Osteoblast (primary cell): ENCODE data around the gene OR5P2. TPM values are rescaled to one million over a fixed set of nuclear protein-coding genes. Genes with fewer than 3 reads are reported as not detected.

Source experiments
- DNase-seq: peaks from one replicate; pipeline ENCODE4 v3.0.0; 2011; ENCODE audit warnings: low spot score, mixed read lengths; ENCODE audit not compliant: insufficient read length; ENCODE audit errors: missing footprints
- H2AFZ ChIP-seq: 2 replicates; pipeline ENCODE4 v1.6.0; 2011; ENCODE audit warnings: mild to moderate bottlenecking, low read length
- H3K27ac ChIP-seq: 2 replicates; pipeline ENCODE4 v1.5.1; 2011; ENCODE audit warnings: mild to moderate bottlenecking, low read depth, low read length, moderate library complexity
- H3K27me3 ChIP-seq: 2 replicates; pipeline ENCODE4 v1.6.0; 2012; ENCODE audit warnings: mild to moderate bottlenecking, control low read depth, inconsistent platforms, low read length, moderate library complexity; ENCODE audit not compliant: insufficient read depth
- H3K36me3 ChIP-seq: 2 replicates; pipeline ENCODE4 v1.5.1; 2011; ENCODE audit warnings: mild to moderate bottlenecking, low read length, control low read depth, moderate library complexity; ENCODE audit not compliant: insufficient read depth
- H3K4me1 ChIP-seq: 2 replicates; pipeline ENCODE4 v1.5.1; 2011; ENCODE audit warnings: mild to moderate bottlenecking, low read length, control low read depth, moderate library complexity; ENCODE audit not compliant: insufficient read depth
- H3K4me2 ChIP-seq: 2 replicates; pipeline ENCODE4 v1.6.0; 2011; ENCODE audit warnings: mild to moderate bottlenecking, low read length; ENCODE audit not compliant: insufficient read depth
- H3K4me3 ChIP-seq: fragments of 200-600 bp; sonication (generic); 3 replicates; pipeline ENCODE4 v1.5.1; 2012; ENCODE audit warnings: mild to moderate bottlenecking, low read length, inconsistent platforms; ENCODE audit not compliant: insufficient read depth
- H3K79me2 ChIP-seq: 2 replicates; pipeline ENCODE4 v1.6.0; 2012; ENCODE audit warnings: mild to moderate bottlenecking, low read length, control low read depth, inconsistent platforms; ENCODE audit not compliant: insufficient read depth
- H3K9me3 ChIP-seq: 2 replicates; pipeline ENCODE4 v1.5.1; 2011; ENCODE audit warnings: low read depth, low read length, control low read depth
- H4K20me1 ChIP-seq: 2 replicates; pipeline ENCODE4 v1.6.0; 2012; ENCODE audit warnings: mild to moderate bottlenecking, low read length, control low read depth; ENCODE audit not compliant: insufficient read depth
- total RNA-seq: library from RNA; depleted of rRNA; stranded (reverse); fragments of >200 nt; gene quantifications from 2 replicates; pipeline ENCODE4 v1.2.3, GENCODE V29; 2012
- TF ChIP-seq, protein P1 (sequence below): IDR thresholded peaks from 2 replicates; pipeline ENCODE4 v1.5.1; 2011; ENCODE audit warnings: mild to moderate bottlenecking, low read depth, low read length, moderate library complexity; ENCODE audit errors: extremely low read depth

Gene OR5P2
- total RNA-seq, 1 donor: not detected

DNA sequence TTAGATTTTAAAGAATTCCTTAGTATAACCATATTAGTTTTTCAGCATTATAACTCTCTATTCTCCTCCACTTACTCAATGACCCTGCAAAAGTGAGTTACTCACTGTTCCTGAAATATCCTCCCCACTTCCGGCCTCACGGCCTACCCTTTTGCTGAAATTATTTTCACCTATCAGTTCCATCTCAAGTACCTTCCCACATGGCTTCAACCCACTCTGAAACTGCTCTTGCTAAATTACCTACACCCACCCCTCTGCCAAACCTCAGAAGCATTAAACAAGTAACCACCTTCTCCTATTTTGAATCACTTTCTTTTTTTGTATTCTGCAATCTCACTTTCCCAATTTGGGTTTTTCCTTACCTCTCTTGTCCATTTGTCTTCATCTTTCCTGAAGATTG, 37.7 kb downstream of the OR5P2 start:
- no peak overlapping the region for H3K27ac ChIP-seq
- H3K4me3 ChIP-seq: no peak overlapping the region
- TF ChIP-seq, protein P1, sequence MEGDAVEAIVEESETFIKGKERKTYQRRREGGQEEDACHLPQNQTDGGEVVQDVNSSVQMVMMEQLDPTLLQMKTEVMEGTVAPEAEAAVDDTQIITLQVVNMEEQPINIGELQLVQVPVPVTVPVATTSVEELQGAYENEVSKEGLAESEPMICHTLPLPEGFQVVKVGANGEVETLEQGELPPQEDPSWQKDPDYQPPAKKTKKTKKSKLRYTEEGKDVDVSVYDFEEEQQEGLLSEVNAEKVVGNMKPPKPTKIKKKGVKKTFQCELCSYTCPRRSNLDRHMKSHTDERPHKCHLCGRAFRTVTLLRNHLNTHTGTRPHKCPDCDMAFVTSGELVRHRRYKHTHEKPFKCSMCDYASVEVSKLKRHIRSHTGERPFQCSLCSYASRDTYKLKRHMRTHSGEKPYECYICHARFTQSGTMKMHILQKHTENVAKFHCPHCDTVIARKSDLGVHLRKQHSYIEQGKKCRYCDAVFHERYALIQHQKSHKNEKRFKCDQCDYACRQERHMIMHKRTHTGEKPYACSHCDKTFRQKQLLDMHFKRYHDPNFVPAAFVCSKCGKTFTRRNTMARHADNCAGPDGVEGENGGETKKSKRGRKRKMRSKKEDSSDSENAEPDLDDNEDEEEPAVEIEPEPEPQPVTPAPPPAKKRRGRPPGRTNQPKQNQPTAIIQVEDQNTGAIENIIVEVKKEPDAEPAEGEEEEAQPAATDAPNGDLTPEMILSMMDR: no peak
- no peaks in the 10 kb centered on the region for H3K27me3 ChIP-seq
- no peaks in the 10 kb centered on the region for H3K79me2 ChIP-seq
- no peak for DNase-seq
- H4K20me1 ChIP-seq: no peaks in the 10 kb centered on the region
- no peaks in the 10 kb centered on the region for H3K4me1 ChIP-seq
- H3K36me3 ChIP-seq: no peaks in the 10 kb centered on the region
- no peak overlapping the region for H2AFZ ChIP-seq
- no peaks in the 10 kb centered on the region for H3K9me3 ChIP-seq
- no peak overlapping the region for H3K4me2 ChIP-seq

DNA sequence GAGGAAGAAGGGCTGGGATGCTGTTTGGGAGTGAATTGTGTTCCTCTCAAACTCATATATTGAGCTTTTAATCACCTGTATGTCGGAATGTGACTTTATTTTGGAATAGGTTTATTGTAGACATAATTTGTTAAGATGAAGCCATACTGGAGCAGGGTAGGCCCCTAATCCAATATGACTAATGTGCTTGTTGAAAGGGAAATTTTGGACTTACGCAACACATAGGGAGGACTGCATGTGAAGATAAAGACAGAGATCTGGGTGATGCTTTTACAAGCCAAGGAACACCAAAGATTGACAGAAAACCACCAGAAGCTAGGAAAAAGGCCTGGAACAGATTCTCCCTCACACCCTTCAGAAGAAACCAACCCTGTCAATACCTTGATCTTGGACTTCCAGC, 47.3 kb downstream of the OR5P2 start:
- Histone ChIP-seq H3K4me3 (no peak overlapping the region), H3K27ac (no peak overlapping the region), H3K4me2 (no peak overlapping the region), H3K4me1 (no peaks in the 10 kb centered on the region), H3K79me2 (no peaks in the 10 kb centered on the region), H3K9me3 (no peaks in the 10 kb centered on the region), H3K27me3 (no peaks in the 10 kb centered on the region), H2AFZ (no peak overlapping the region), H4K20me1 (no peaks in the 10 kb centered on the region), H3K36me3 (no peaks in the 10 kb centered on the region)
- TF ChIP-seq, protein P1: no peak
- no peak for DNase-seq

Other genes with a start within 250 kb of the OR5P2 start
- gene CYB5R2, start 123.4 kb downstream of the OR5P2 start, total RNA-seq: 9.1 and 14.8 TPM in 2 replicates
- gene OVCH2, start 90.5 kb downstream of the OR5P2 start, total RNA-seq: under 0.01 TPM in 1 of 2 replicates, not detected in the other
- gene OR5P3, start 33.9 kb upstream of the OR5P2 start, total RNA-seq: not detected in 2 replicates
- gene OR10A6, start 134.3 kb upstream of the OR5P2 start, total RNA-seq: under 0.01 and 0.29 TPM in 2 replicates
- gene OR10A3, start 144.8 kb upstream of the OR5P2 start, total RNA-seq: under 0.01 TPM in 2 replicates
- 10.0 and 14.1 TPM in 2 replicates for gene NLRP10, start 168.5 kb upstream of the OR5P2 start, total RNA-seq
- gene EIF3F, start 190.4 kb upstream of the OR5P2 start, total RNA-seq: 280 and 286 TPM in 2 replicates